ENCODE data around the gene ZBTB20.

DNA sequence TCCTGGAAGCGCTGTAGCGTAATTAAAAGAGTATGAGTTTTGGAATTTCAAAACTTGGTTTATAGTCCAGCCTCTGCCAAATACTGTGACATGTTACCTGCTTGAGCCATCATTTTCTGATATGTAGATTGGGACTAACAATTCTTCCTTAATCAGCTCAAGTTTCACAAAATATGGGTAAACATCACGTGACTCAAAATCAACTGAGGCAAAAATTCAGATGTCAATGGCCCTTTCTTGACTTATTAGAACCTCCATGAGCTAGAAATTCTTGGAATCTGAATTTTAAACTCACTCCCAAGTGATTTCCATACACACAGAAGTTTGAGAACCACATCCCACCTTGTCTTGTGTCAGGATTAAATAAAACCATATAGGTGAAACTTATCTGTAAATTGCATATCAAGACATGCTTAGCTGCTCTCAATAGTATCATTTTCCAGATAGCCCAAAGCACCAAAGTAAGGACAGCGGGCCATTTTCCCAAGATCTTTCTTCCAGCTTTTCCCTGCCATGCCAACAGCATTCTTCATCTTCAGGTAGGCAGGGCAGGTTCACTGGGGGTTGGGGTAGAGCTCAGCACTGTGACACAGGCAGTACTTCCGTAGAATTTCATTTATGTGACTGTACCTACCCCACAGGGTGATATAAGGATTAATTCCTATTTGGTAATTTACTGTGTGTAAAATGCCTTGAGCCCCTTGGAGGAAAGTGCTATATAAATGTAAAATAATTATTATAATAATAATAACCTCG is 474.2 kb downstream of the ZBTB20 start:
- TF ChIP-seq, protein P1, sequence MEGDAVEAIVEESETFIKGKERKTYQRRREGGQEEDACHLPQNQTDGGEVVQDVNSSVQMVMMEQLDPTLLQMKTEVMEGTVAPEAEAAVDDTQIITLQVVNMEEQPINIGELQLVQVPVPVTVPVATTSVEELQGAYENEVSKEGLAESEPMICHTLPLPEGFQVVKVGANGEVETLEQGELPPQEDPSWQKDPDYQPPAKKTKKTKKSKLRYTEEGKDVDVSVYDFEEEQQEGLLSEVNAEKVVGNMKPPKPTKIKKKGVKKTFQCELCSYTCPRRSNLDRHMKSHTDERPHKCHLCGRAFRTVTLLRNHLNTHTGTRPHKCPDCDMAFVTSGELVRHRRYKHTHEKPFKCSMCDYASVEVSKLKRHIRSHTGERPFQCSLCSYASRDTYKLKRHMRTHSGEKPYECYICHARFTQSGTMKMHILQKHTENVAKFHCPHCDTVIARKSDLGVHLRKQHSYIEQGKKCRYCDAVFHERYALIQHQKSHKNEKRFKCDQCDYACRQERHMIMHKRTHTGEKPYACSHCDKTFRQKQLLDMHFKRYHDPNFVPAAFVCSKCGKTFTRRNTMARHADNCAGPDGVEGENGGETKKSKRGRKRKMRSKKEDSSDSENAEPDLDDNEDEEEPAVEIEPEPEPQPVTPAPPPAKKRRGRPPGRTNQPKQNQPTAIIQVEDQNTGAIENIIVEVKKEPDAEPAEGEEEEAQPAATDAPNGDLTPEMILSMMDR (IDR thresholded peaks at IDR 0.05) = no peak
- TF ChIP-seq POLR2A (IDR thresholded peaks at IDR 0.05) = no peak
- no peak for TF ChIP-seq POLR2AphosphoS5 (IDR thresholded peaks at IDR 0.05)
